ENCODE data around the gene GFRA3. TPM values are rescaled to one million over a fixed set of nuclear protein-coding genes. Genes with fewer than 3 reads are reported as not detected.
"Not testable (repeated sequence)": the region's sequence is repeated elsewhere in the genome, so short reads cannot be mapped to it uniquely, and the experiment has no call there.

GFRA3 gene
- total RNA-seq, 1 experiment from 2014 or later, result 1.3 TPM

DNA sequence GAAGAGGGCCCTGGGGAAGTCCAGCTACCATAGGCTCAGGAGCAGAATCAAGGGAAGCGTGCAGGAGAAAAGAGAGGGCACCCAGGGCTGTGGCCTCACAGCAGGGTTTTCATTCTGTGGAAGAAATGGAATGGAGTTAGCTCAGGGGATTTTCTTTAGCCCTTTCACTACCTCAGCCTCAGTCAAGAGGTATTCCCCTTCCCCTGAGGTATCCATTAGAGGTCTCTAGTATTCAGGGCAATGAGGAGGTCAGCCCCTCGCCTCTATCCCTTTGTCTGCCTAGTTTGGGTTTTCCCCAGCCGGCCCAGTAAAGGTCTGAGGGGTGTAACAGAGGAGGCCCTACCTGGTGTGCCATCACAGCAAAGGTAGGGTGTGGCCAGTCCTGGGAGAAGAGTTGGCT lies 21.5 kb downstream of the GFRA3 start (continued):
- TF ChIP-seq, protein P1, sequence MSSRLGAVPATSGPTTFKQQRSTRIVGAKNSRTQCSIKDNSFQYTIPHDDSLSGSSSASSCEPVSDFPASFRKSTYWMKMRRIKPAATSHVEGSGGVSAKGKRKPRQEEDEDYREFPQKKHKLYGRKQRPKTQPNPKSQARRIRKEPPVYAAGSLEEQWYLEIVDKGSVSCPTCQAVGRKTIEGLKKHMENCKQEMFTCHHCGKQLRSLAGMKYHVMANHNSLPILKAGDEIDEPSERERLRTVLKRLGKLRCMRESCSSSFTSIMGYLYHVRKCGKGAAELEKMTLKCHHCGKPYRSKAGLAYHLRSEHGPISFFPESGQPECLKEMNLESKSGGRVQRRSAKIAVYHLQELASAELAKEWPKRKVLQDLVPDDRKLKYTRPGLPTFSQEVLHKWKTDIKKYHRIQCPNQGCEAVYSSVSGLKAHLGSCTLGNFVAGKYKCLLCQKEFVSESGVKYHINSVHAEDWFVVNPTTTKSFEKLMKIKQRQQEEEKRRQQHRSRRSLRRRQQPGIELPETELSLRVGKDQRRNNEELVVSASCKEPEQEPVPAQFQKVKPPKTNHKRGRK (CRISPR knock-in tag; IDR thresholded peaks at IDR 0.05; ENCODE audit: borderline replicate concordance), result no peak

DNA sequence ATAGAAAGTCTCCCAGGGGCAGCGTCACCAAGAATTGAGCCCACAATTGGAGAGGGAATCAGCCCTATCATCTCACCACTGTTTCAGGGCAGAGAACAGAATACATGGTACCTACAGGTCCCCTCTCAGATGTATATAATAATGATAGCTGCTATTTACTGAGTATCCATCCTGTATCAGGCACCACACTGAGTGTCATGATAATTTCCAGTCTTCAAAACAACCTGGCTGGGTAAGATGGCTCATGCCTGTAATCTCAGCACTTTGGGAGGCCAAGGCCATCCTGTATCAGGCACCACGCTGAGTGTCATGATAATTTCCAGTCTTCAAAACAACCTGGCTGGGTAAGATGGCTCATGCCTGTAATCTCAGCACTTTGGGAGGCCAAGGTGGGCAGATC lies 26.6 kb downstream of the GFRA3 start:
- CTCF ChIA-PET; ATAC-seq; H3K9me3 Mint-ChIP-seq; POLR2A ChIA-PET; DNase-seq (ENCODE audit: low spot score); H3K36me3 Mint-ChIP-seq; H3K27ac Mint-ChIP-seq; H3K4me3 Mint-ChIP-seq: not testable (repeated sequence)
- Mint-ChIP-seq H3K27me3 (ENCODE audit: low read depth) (peaks cover 16% of the 10 kb centered on the region), H3K4me1 (peaks cover 17% of the 10 kb centered on the region)

DNA sequence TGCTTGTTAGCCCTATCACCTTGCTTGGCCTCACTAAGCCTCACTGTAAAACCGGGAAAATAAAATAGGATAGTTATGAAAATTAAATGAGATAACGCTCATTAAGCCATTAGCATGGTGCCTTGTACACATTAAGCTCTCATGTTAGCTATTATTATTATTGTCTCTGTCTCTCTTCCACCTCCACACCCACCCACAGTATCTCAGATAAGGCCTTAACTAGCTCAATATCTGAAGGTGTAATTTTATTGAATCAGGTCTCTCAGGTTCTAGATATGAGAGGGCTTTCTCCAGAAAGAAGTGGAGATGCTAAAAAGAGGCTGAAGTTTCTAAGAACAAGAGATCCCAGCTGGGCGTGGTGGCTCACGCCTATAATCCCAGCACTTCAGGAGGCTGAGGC lies 27.6 kb downstream of the GFRA3 start:
- CTCF ChIA-PET, result interaction anchor here (1.1 kb wide), 1 partner anchor 17 kb away, joined by 3 read pairs; no protein-coding TSS in a partner anchor
- POLR2A ChIA-PET, result no interaction called here
- ATAC-seq (no peak), DNase-seq (ENCODE audit: low spot score) (no peak)
- peaks cover 17% of the 10 kb centered on the region for H3K4me1 Mint-ChIP-seq
- peak overlapping the region; percentile 3; the same call in 1 of the 2 replicates for H3K27ac Mint-ChIP-seq
- H3K9me3 Mint-ChIP-seq, result no peaks in the 10 kb centered on the region
- no peak overlapping the region for H3K4me3 Mint-ChIP-seq
- TF ChIP-seq ZNF396 (CRISPR knock-in tag; IDR thresholded peaks at IDR 0.05; ENCODE audit: borderline replicate concordance) (no peak), JAZF1 (CRISPR knock-in tag; IDR thresholded peaks at IDR 0.05) (no peak), FOXP1 (CRISPR knock-in tag; IDR thresholded peaks at IDR 0.05; ENCODE audit: borderline replicate concordance) (no peak)
- H3K36me3 Mint-ChIP-seq, result no peaks in the 10 kb centered on the region
- peaks cover 25% of the 10 kb centered on the region for H3K27me3 Mint-ChIP-seq (ENCODE audit: low read depth)

DNA sequence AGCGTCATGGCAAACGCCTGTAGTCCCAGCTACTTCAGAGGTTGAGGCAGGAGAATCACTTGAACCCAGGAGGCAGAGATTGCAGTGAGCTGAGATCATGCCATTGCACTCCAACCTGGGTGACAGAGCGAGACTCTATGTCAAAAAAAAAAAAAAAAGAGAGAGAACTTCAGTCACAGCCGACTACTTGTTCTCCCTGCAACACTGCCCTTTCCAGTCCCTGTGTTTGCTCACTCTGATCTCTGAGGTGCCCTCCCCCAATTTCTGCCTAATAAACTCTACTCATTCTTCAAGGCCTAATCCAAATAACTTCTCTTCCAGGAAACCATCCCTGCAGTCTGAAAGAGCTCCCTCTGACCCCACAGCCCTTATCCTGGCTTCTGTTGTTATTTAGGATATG lies 28.1 kb downstream of the GFRA3 start:
- ChIA-PET POLR2A (no interaction called here), CTCF (interaction anchor here (1.1 kb wide), 1 partner anchor 17 kb away, joined by 3 read pairs; no protein-coding TSS in a partner anchor)
- peaks cover 29% of the 10 kb centered on the region for H3K27me3 Mint-ChIP-seq (ENCODE audit: low read depth)
- no peak for TF ChIP-seq JUN (CRISPR knock-in tag; IDR thresholded peaks at IDR 0.05)
- TF ChIP-seq ZBTB21 (CRISPR knock-in tag; IDR thresholded peaks at IDR 0.05; ENCODE audit: borderline replicate concordance), result no peak
- TF ChIP-seq EMX1 (CRISPR knock-in tag; IDR thresholded peaks at IDR 0.05), result no peak
- TF ChIP-seq KAT7 (CRISPR knock-in tag; IDR thresholded peaks at IDR 0.05; ENCODE audit: borderline replicate concordance), result no peak
- no peak for TF ChIP-seq TEAD4 (CRISPR knock-in tag; IDR thresholded peaks at IDR 0.05)
- TF ChIP-seq TCF7 (CRISPR knock-in tag; IDR thresholded peaks at IDR 0.05; ENCODE audit: low read depth), result no peak
- no peak for TF ChIP-seq TEAD1 (CRISPR knock-in tag; IDR thresholded peaks at IDR 0.05)
- TF ChIP-seq NFE2L1 (CRISPR knock-in tag; IDR thresholded peaks at IDR 0.05), result no peak
- TF ChIP-seq, protein P2, sequence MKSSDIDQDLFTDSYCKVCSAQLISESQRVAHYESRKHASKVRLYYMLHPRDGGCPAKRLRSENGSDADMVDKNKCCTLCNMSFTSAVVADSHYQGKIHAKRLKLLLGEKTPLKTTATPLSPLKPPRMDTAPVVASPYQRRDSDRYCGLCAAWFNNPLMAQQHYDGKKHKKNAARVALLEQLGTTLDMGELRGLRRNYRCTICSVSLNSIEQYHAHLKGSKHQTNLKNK (CRISPR knock-in tag; IDR thresholded peaks at IDR 0.05), result no peak
- TF ChIP-seq ATF1 (CRISPR knock-in tag; IDR thresholded peaks at IDR 0.05), result no peak
- no peak for TF ChIP-seq NFYB (CRISPR knock-in tag; conservative IDR thresholded peaks at IDR 0.05; ENCODE audit: low read depth)
- TF ChIP-seq, protein P3, sequence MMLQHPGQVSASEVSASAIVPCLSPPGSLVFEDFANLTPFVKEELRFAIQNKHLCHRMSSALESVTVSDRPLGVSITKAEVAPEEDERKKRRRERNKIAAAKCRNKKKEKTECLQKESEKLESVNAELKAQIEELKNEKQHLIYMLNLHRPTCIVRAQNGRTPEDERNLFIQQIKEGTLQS (CRISPR knock-in tag; conservative IDR thresholded peaks at IDR 0.05), result no peak
- TF ChIP-seq NFATC4 (CRISPR knock-in tag; IDR thresholded peaks at IDR 0.05), result no peak
- TF ChIP-seq, protein P4, sequence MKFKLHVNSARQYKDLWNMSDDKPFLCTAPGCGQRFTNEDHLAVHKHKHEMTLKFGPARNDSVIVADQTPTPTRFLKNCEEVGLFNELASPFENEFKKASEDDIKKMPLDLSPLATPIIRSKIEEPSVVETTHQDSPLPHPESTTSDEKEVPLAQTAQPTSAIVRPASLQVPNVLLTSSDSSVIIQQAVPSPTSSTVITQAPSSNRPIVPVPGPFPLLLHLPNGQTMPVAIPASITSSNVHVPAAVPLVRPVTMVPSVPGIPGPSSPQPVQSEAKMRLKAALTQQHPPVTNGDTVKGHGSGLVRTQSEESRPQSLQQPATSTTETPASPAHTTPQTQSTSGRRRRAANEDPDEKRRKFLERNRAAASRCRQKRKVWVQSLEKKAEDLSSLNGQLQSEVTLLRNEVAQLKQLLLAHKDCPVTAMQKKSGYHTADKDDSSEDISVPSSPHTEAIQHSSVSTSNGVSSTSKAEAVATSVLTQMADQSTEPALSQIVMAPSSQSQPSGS (CRISPR knock-in tag; IDR thresholded peaks at IDR 0.05; ENCODE audit: borderline replicate concordance, low read depth), result no peak
- no peak for TF ChIP-seq ZNF423 (CRISPR knock-in tag; IDR thresholded peaks at IDR 0.05)
- TF ChIP-seq, protein P1 (CRISPR knock-in tag; IDR thresholded peaks at IDR 0.05; ENCODE audit: borderline replicate concordance), result no peak
- TF ChIP-seq OVOL2 (CRISPR knock-in tag; IDR thresholded peaks at IDR 0.05; ENCODE audit: borderline replicate concordance), result no peak
- TF ChIP-seq, protein P5, sequence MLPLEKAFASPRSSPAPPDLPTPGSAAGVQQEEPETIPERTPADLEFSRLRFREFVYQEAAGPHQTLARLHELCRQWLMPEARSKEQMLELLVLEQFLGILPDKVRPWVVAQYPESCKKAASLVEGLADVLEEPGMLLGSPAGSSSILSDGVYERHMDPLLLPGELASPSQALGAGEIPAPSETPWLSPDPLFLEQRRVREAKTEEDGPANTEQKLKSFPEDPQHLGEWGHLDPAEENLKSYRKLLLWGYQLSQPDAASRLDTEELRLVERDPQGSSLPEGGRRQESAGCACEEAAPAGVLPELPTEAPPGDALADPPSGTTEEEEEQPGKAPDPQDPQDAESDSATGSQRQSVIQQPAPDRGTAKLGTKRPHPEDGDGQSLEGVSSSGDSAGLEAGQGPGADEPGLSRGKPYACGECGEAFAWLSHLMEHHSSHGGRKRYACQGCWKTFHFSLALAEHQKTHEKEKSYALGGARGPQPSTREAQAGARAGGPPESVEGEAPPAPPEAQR (CRISPR knock-in tag; IDR thresholded peaks at IDR 0.05), result no peak
- TF ChIP-seq, protein P6, sequence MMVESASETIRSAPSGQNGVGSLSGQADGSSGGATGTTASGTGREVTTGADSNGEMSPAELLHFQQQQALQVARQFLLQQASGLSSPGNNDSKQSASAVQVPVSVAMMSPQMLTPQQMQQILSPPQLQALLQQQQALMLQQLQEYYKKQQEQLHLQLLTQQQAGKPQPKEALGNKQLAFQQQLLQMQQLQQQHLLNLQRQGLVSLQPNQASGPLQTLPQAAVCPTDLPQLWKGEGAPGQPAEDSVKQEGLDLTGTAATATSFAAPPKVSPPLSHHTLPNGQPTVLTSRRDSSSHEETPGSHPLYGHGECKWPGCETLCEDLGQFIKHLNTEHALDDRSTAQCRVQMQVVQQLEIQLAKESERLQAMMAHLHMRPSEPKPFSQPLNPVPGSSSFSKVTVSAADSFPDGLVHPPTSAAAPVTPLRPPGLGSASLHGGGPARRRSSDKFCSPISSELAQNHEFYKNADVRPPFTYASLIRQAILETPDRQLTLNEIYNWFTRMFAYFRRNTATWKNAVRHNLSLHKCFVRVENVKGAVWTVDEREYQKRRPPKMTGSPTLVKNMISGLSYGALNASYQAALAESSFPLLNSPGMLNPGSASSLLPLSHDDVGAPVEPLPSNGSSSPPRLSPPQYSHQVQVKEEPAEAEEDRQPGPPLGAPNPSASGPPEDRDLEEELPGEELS (CRISPR knock-in tag; IDR thresholded peaks at IDR 0.05), result no peak
- TF ChIP-seq ZNF263 (CRISPR knock-in tag; IDR thresholded peaks at IDR 0.05; ENCODE audit: low read depth), result no peak
- no peak overlapping the region for H3K4me3 Mint-ChIP-seq
- peak overlapping the region; percentile 3; the same call in 1 of the 2 replicates for H3K27ac Mint-ChIP-seq
- DNase-seq (ENCODE audit: low spot score), result no peak
- peaks cover 17% of the 10 kb centered on the region for H3K4me1 Mint-ChIP-seq
- ATAC-seq, result no peak
- no peaks in the 10 kb centered on the region for H3K9me3 Mint-ChIP-seq
- H3K36me3 Mint-ChIP-seq, result no peaks in the 10 kb centered on the region

Data from WTC11 (cell line).